ENCODE data around the gene EMID1.
A peak's percentile ranks its signal among the peaks of the same experiment; 100 is the strongest.
"Not testable (repeated sequence)": the region's sequence is repeated elsewhere in the genome, so short reads cannot be mapped to it uniquely, and the experiment has no call there.

EMID1 gene

GRCh38 chr22:29233277-29233877 is 27.7 kb downstream of the EMID1 start:
- H3K4me3 ChIP-seq (ENCODE audit: low read depth, low read length) = no peak overlapping the region
- H3K4me1 ChIP-seq = no peaks in the 10 kb centered on the region
- no peak overlapping the region for H2AFZ ChIP-seq
- H3K79me2 ChIP-seq = no peaks in the 10 kb centered on the region
- H3K9me3 ChIP-seq (ENCODE audit: control insufficient read depth, low read length) = no peaks in the 10 kb centered on the region
- no peak overlapping the region for H3K27ac ChIP-seq
- no peak overlapping the region for H3K4me2 ChIP-seq (ENCODE audit: low read length)
- H3K9ac ChIP-seq = no peak overlapping the region
- H3K27me3 ChIP-seq (ENCODE audit: control insufficient read depth, insufficient read depth, low read length) = no peaks in the 10 kb centered on the region
- TF ChIP-seq CTCF (IDR thresholded peaks at IDR 0.05) = no peak
- H3K36me3 ChIP-seq (ENCODE audit: control insufficient read depth, insufficient read depth, low read length) = no peaks in the 10 kb centered on the region

- H2AFZ ChIP-seq; H3K9ac ChIP-seq; H3K4me3 ChIP-seq (ENCODE audit: low read depth, low read length); H3K79me2 ChIP-seq; H3K36me3 ChIP-seq (ENCODE audit: control insufficient read depth, insufficient read depth, low read length); H3K4me1 ChIP-seq; H3K27ac ChIP-seq; H3K4me2 ChIP-seq (ENCODE audit: low read length); H3K27me3 ChIP-seq (ENCODE audit: control insufficient read depth, insufficient read depth, low read length); H3K9me3 ChIP-seq (ENCODE audit: control insufficient read depth, low read length): not testable (repeated sequence)
These were observed 34.8 kb downstream of the EMID1 start for GRCh38 chr22:29240481-29240880.

DNA sequence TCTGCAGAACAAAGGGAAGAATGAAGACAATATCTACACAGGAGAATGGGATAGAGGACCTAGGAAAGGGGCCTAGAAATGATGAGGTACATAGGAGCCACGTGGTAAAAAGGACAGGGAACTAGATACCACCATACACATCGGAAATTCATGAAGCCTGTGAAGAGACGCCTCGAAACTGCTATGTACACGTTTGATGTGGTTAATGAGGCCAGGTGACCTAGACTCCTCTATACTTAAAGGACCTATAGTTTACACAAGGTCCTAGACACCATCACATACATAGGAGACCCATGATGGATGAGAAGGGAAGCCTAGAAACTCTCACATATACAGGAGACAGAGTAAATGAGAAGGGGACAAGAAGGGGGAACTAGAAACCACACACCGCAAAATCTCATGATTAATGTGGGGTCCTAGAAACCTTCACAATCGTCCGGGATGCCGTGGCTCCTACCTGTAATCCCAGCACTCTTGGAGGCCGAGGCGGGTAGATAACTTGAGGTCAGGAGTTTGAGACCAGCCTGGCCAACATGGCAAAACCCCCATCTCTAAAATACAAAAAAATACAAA is 38.3 kb downstream of the EMID1 start:
- Histone ChIP-seq H3K4me2 (ENCODE audit: low read length) (no peak overlapping the region), H3K79me2 (no peaks in the 10 kb centered on the region), H3K27ac (no peak overlapping the region), H3K4me1 (no peaks in the 10 kb centered on the region), H3K4me3 (ENCODE audit: low read depth, low read length) (no peak overlapping the region), H3K9me3 (ENCODE audit: control insufficient read depth, low read length) (no peaks in the 10 kb centered on the region), H3K27me3 (ENCODE audit: control insufficient read depth, insufficient read depth, low read length) (no peaks in the 10 kb centered on the region), H3K9ac (no peak overlapping the region), H3K36me3 (ENCODE audit: control insufficient read depth, insufficient read depth, low read length) (no peaks in the 10 kb centered on the region), H2AFZ (no peak overlapping the region)
- no peak for TF ChIP-seq CTCF (IDR thresholded peaks at IDR 0.05)

DNA sequence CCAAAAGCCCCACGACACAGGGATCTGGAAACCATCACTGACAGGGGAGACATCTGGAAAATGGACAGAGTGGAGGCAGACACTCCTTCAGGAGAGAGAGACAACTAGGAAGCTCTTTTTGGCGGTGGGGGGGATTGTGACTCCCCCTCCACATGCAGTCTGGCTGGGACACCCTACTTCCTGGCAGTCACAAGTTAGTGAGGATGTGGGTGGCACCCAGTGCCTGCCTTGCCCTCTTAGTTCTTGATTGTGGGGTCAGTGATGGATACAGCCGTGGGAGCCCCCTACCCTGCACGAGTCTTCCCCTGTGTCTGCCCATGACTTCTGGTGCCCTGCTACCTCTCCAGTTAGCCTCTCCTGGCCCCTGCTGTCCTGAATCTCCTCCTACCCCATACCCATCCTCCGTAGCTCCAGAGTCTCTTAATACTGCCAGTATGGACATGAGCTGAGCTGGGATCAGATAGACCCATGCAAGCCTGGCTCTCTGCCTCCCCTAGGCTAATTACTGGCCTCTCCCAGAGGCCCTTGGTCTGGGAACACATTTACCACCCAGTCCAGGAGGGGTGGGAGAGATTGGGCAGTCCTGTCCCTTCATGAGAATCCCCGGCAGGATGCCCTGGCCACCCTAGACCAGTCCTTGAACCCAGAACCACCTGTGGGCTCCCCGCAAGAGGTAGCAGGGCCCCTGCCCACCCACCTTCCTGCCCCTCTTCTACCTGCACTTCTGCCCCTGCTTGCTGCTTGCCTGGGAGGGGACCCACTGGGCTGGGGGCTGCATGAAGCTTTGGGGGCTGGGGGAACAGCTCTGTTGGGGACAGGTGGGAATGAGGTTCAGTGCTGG is 39.3 kb downstream of the EMID1 start:
- H3K4me1 ChIP-seq = no peaks in the 10 kb centered on the region
- no peak overlapping the region for H3K9ac ChIP-seq
- TF ChIP-seq CTCF (IDR thresholded peaks at IDR 0.05) = no peak
- no peaks in the 10 kb centered on the region for H3K9me3 ChIP-seq (ENCODE audit: control insufficient read depth, low read length)
- no peaks in the 10 kb centered on the region for H3K36me3 ChIP-seq (ENCODE audit: control insufficient read depth, insufficient read depth, low read length)
- H3K27ac ChIP-seq = no peak overlapping the region
- H3K79me2 ChIP-seq = no peaks in the 10 kb centered on the region
- no peak overlapping the region for H3K4me3 ChIP-seq (ENCODE audit: low read depth, low read length)
- H2AFZ ChIP-seq = no peak overlapping the region
- no peak overlapping the region for H3K4me2 ChIP-seq (ENCODE audit: low read length)
- H3K27me3 ChIP-seq (ENCODE audit: control insufficient read depth, insufficient read depth, low read length) = no peaks in the 10 kb centered on the region

DNA sequence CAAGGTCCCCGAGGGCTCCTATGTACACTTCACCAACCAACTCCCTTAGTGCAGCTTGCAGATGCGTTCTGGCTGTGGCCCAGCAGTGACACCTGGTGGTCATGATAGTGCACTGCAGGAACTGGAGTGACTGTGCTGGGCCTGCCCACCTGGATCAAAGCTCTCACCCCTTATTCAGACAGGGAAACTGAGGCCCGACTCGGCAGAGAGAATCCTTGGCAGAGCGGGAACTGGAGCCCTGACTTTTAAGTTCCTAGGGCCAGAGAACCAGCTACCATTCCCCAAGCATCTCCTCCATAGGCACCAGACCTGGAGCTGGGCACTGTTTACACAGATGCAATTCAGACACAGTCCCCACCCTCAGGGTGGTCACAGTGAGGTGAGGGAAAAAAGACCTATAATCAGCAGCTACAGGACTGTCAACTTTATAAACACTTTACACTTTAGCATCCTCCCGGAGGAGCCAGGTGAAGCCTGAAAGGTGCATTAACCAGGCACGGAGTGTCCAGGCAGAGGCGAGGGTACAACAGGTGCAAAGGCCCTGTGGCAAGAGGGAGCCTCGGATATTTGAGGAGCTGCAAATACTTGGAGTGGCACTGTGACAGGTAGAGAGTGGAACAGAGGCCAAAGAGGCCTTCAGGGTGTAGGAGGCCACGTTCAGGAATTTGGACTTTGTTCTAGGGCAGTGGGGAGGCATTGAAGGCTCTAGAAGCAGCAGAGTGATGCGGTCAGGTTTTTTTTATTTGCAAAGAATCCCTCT is 40.1 kb downstream of the EMID1 start:
- H2AFZ ChIP-seq = no peak overlapping the region
- H3K4me2 ChIP-seq (ENCODE audit: low read length) = no peak overlapping the region
- peak; percentile 86 for TF ChIP-seq CTCF (IDR thresholded peaks at IDR 0.05)
- no peaks in the 10 kb centered on the region for H3K4me1 ChIP-seq
- no peaks in the 10 kb centered on the region for H3K79me2 ChIP-seq
- no peak overlapping the region for H3K9ac ChIP-seq
- no peak overlapping the region for H3K27ac ChIP-seq
- H3K4me3 ChIP-seq (ENCODE audit: low read depth, low read length) = no peak overlapping the region
- H3K36me3 ChIP-seq (ENCODE audit: control insufficient read depth, insufficient read depth, low read length) = no peaks in the 10 kb centered on the region
- no peaks in the 10 kb centered on the region for H3K9me3 ChIP-seq (ENCODE audit: control insufficient read depth, low read length)
- H3K27me3 ChIP-seq (ENCODE audit: control insufficient read depth, insufficient read depth, low read length) = no peaks in the 10 kb centered on the region

DNA sequence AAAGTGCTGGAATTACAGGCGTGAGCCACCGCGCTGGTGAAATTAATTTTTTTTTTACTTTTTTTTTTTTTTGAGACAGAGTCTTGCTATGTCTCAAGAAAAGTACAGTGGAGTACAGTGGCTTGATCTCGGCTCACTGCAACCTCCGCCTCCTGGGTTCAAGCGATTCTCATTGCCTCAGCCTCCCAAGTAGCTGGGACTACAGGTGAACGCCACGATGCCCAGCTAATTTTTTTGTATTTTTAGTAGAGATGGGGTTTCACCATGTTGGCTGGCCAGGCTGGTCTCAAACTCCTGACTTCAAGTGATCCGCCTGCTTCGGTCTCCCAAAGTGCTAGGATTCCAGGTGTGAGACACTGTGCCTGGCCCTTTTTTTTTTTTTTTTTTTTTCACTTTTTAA is 42.2 kb downstream of the EMID1 start:
- not testable (repeated sequence) for H3K27ac ChIP-seq, H2AFZ ChIP-seq

More for the DNA sequence above, 42.2 kb downstream of the EMID1 start:
- not testable (repeated sequence) for H3K36me3 ChIP-seq (ENCODE audit: control insufficient read depth, insufficient read depth, low read length); H3K4me2 ChIP-seq (ENCODE audit: low read length); H3K79me2 ChIP-seq; H3K4me3 ChIP-seq (ENCODE audit: low read depth, low read length); H3K4me1 ChIP-seq; H3K9me3 ChIP-seq (ENCODE audit: control insufficient read depth, low read length); H3K9ac ChIP-seq; H3K27me3 ChIP-seq (ENCODE audit: control insufficient read depth, insufficient read depth, low read length)

Measured in parathyroid adenoma (tissue), 2 donors.